Frontal cortex (tissue), 4 donors: ENCODE results near the gene TCTA. TPM values are rescaled to one million over a fixed set of nuclear protein-coding genes. Genes with fewer than 3 reads are reported as not detected.

Experiments used
- DNase-seq, 2 donors: peaks; one replicate each; pipeline ENCODE4 v3.0.0; 2012; ENCODE audit warnings: low spot score in 2 of 2
- FAIRE-seq: peaks from 2 replicates; lab custom pipeline; 2012; peaks lifted over from hg19 to GRCh38; lab: Jason Lieb, UNC
- total RNA-seq: library from RNA; depleted of rRNA; stranded (reverse); fragments of >200 nt; gene quantifications from one replicate; pipeline ENCODE4 v1.2.3, GENCODE V29; 2014
- donor health status: control.
- donor health status: control.
- donor health status: control.

TCTA gene
- total RNA-seq, 1 donor from 2014 or later = 11.0 TPM

DNA sequence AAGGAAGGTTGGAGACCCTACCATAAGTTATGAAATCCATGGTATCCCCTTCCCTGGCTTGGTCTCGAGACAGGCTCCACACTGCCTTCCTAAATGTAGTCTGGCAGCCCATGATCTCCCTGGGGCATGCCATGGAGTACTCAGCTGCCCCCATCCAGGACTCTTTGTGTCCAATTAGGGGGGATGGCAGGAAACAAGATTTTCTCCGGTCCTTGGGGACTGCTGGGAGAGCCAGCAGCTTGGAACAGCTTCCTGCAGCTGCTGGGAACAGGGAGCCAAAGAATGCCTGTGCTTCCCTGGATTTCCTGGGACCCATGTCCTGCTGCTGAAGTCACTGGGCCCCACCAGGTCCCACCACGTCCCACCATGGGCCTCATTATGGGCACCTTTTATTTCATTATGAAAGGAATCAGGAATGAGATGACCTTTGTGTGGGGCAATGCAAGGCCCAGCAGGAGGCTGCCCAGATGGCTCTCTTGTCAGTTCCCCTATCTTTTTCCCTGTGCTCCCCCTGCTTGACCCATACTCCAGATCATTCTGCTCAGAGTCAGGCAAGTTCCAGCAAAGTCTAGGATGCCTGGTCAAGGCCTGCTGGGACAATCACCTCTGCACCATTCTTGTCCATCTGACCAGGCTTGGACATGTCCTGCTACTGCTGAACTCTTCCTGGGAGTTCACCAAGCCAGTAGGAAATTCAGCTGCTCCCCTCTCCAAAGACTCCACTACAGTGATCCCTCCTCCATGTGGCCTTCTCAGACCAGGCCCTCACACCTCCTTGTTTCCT is 42.9 kb downstream of the TCTA start:
- no peak for DNase-seq
- no peak for FAIRE-seq

DNA sequence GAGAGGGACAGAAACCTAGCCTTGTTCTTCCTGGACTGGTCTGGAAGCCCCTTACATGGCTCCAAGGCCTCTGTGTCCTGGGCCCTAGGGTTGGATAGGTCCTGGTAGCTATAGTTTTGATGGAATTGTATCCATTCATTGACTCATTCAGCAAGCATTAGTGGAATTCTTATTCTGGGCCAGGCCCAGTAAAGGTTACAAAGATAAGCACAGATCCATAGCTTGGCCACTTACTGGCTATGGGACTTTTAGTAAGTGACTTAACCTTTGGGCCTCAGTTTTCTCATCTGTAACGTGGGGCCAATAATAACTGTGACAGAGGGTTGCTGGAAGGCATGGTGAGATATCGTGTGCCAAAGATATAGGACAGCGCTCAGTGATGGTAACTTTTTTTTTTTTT is 44.2 kb downstream of the TCTA start:
- DNase-seq (no peak), FAIRE-seq (no peak)

GRCh38 chr3:49460188-49460890 is 48.1 kb downstream of the TCTA start:
- no peak for DNase-seq
- FAIRE-seq = no peak

- FAIRE-seq (no peak), DNase-seq (no peak)
These were observed 48.7 kb downstream of the TCTA start for GRCh38 chr3:49460956-49461355.

DNA sequence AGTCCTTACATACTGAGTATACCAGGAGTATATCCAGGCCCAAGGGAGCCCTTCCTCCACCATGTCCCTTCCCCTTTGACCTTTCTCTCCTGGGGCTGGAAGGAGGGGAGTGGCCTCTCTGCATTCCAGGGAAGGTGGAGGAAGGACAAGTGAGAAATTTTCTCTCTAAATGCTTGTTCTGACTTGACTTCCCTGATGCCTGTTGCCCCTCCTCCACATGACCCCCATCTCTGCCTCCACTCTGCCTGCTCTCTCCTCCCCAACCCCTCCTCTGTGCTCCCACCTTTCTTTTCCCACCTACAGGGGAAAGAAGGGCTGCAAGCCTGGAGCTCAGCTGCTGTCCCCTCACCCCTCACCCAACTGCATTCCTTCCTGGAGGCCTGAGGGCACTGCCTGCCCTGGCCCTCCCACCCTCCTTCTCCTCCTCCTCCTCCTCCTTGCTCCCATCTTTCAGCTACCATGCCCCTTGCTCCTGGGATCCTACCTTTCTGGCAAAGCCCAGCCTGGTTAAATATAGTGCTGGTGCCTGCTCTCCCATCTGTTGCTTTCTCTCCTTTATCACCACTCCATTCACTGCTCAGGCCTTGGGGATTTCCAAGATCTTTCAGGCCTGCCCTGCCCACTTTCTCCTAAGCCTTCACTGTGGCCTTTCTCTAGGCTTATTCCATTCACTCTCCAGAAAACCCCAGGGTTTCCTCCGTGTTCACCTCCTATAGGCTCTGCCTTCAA is 49.4 kb downstream of the TCTA start:
- FAIRE-seq (no peak), DNase-seq (no peak)

DNA sequence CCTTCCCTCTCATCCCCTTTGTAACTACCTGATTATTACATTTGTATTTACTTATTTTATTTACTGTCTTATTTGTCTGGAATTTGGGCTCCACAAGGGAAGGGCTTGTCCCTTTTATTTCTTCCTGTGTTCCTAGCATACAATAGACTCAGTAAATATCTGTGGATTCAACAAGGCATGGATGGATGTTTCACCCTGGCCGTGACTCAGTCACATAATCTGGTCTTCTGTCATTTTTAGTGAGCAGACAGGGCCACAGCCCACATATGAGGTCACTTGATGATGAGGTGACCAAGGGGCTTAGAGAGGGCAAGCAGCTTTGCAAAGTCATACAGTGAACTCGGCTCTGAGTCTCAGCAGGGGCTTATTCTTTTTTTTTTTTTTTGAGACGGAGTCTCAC is 50.0 kb downstream of the TCTA start:
- no peak for DNase-seq
- FAIRE-seq = no peak

DNA sequence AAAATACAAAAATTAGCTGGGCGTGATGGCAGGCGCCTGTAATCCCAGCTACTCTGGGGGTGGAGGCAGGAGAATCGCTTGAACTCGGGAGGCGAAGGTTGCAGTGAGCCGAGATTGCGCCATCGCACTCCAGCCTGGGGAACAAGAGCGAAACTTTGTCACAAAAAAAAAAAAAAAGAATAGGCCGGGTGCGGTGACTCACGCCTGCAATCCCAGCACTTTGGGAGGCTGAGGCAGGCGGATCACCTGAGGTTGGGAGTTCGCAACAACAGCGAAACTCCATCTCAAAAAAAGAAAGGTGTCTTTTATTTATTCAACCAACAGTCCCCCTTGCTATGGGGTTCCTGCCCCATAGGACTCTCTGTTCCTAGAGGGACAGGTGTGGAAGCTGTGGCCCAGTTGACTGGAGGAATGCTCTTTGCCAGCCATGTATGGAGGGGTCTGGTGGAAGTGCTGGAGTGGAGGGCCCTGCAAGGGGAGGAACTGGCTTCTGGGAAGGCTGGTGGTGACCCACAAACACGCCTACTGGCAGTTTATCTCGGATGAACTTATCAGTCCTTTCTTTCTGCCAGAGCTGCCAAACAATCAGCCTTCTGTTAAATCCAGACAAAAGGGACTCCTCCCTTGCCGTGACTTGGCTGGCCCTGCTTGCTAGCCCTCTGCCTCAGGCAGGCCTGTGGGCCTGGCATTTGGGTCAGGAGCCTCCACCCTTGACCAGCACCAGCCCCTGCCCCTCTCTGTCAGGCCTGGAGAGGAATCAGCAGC is 53.2 kb downstream of the TCTA start:
- DNase-seq = no peak

More for the DNA sequence above, 53.2 kb downstream of the TCTA start:
- no peak for FAIRE-seq

Other genes starting within 250 kb of the TCTA start
- 17.9 TPM for gene CCDC71, start 246.1 kb upstream of the TCTA start, total RNA-seq
- 16.3 TPM for gene KLHDC8B, start 240.8 kb upstream of the TCTA start, total RNA-seq
- 6.5 TPM for gene C3orf62, start 135.2 kb upstream of the TCTA start, total RNA-seq
- 22.0 TPM for gene USP4, start 72.4 kb upstream of the TCTA start, total RNA-seq
- 80.3 TPM for gene GPX1, start 54.1 kb upstream of the TCTA start, total RNA-seq
- gene RHOA, start 447 bp upstream of the TCTA start, total RNA-seq = 143 TPM
- 1.6 TPM for gene AMT, start 10.1 kb downstream of the TCTA start, total RNA-seq
- 6.5 TPM for gene NICN1, start 16.9 kb downstream of the TCTA start, total RNA-seq
- 20.0 TPM for gene DAG1, start 57.8 kb downstream of the TCTA start, total RNA-seq
- gene BSN, start 142.1 kb downstream of the TCTA start, total RNA-seq = 5.3 TPM